GM19467 (cell line): Measurements from ENCODE around the gene CST4.
"Not testable (repeated sequence)": the region's sequence is repeated elsewhere in the genome, so short reads cannot be mapped to it uniquely, and the experiment has no call there.

Source experiments
- ATAC-seq: cut with Tn5 transposase; IDR thresholded peaks from one replicate; pipeline ENCODE4 v1.9.1; 2021; ENCODE audit warnings: mild to moderate bottlenecking, moderate library complexity; ENCODE audit not compliant: unreplicated experiment

The CST4 gene, protein sequence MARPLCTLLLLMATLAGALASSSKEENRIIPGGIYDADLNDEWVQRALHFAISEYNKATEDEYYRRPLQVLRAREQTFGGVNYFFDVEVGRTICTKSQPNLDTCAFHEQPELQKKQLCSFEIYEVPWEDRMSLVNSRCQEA

DNA sequence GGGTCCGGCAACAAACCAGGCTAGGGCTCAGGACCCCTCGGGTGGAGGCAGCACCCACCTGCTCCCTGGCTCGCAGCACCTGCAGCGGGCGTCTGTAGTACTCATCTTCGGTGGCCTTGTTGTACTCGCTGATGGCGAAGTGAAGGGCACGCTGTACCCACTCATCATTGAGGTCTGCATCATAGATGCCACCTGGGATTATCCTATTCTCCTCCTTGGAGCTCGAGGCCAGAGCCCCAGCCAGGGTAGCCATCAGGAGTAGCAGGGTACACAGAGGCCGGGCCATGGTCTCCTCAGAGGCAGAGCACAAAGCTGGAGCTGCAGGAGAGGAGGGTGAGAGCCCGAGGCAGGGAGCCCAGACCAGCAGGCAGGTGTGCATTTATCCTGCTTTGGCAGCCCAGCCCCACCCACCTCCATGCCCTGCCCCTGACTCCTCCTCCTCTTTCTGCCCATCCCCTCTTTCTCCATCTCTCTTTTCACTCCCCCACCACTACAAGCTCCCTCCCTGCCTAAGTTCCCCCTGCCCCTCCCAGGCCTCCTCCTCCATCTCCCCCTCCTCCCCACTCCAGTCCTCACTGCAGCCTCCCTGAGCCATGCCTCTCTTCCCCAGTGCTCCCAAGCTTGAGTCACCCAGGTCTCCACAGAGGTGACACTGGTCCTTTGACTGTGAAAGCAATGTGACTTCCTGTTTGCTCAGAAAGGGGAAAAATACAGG lies at the start of gene CST4:
Gene CST4 (minus strand): TSS at position 355 of the 715 bp plus-strand sequence. CDS start 69 bp downstream, at position 286.
- not testable (repeated sequence) for ATAC-seq

DNA sequence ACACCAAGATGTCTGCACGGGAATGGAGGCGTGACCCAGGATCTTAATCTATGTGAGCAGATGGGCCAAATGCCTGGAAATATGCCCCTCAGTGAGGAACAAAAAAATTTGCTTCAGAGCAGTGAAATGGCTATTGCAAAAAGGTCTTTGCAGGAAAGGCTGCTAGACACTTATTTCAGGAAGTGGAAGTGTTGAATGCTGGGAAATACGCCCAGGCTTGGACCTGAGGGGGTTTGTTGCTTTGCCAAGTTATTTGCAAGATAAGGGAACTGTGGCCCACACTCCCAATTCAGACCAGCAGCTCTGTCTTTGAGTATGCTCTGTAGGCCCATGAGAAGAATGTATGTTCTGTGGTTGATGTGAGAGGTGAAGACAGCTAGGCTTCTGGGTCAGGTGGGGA lies 46.6 kb upstream of the CST4 start:
- not testable (repeated sequence) for ATAC-seq

DNA sequence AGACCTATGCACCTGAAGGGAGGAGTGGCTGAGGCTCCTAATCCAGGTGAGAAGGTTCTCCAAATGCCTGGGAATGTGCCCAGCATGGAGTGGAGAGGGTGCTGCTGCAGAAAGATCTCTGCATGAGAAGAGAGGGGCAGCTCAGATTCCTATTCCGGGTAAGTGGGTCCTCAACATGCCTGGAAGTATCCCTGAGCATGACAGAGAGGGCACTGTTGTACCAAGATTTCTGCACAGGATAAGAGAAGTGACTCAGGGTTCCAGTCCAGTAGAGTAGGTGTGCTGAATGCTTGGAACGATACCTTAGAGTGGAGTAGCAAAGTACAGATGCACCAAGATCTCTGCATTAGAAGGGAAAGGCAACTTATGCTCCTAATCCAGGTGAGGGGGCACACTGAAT lies 46.1 kb upstream of the CST4 start:
- ATAC-seq, result not testable (repeated sequence)

DNA sequence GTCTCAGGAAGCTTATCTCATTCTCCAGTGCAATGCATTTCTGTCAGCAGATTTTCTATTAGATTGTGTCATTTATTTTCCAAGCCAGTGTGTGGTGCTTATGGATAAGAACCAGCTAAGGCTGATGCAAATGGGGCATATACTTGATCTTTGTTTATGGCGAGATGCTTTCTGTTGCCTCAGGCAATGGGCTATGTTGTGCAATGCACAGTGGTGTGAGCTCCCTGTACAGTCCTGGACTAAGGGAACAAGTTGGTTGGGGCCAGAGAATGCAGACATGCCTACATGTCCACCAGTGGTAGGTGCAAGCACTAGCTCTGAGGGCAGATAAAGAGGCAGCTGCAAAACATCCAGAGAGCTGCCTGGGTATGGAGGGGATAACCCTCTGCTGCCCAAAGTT lies 45.6 kb upstream of the CST4 start:
- not testable (repeated sequence) for ATAC-seq

DNA sequence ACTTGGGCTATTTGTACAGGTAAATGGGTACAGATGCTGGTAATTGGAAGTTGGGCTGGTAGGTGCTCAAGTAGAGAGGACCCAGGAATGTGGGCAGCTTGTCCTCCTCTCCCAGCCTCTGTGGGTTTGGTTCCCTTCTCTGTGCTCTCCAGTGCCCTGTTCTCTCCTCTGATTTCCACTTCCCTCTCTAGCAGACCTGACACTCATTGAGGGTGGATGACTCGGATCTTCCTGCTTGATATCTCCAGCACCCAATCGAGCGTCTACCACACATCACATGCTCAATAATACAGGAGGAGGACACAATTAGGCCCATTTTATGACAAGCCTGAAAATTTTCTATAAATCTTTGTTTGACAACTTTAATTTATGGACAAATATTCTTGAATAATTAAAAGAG lies 38.2 kb upstream of the CST4 start:
- no peak for ATAC-seq

DNA sequence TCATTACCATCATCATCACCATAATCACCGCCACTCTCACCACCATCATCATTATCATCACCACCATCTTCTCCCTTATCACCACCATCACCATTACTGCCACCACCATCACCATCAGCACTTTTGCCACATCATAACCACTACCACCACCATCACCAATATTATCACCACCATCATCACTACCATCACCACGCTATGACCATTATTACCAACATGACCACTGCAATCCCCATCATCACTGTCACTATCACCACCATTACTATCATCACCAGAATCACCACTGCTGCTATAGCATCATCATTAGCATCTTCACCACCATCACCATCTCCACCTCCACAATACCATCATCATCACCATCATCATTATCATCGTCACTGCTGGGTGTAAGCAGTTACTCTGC lies 36.3 kb upstream of the CST4 start:
- no peak for ATAC-seq

DNA sequence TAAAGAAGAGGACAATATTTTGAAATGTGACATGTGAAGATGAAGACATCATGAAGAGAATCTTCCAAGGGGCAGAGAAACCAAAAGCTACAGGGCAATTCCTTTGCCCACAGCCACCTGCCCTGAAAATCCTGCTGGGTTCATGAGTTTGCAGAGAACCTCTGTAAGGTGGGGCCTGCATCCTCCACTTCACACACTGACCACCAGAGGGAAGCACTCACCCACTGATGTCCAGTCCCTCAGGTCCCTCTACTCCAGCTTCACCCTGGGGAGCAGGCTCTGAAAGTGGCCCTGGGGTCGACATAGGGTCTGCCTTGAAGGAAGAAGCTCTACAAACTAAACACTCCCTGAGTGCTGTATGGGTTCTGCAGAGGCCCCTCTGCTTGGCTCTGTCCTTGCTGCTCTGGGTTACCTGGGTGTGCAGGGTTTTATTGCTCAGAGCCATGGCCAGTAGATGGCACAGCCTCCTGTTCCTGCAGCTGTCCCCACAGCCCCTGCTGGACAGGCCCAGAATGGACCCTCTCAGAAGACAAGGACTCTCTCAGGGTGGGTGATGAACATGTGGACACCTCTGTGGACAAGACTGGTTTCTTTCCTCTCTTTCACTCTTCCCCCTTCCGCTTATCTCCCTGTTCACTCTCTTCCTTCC lies 34.9 kb upstream of the CST4 start:
- ATAC-seq, result not testable (repeated sequence)

DNA sequence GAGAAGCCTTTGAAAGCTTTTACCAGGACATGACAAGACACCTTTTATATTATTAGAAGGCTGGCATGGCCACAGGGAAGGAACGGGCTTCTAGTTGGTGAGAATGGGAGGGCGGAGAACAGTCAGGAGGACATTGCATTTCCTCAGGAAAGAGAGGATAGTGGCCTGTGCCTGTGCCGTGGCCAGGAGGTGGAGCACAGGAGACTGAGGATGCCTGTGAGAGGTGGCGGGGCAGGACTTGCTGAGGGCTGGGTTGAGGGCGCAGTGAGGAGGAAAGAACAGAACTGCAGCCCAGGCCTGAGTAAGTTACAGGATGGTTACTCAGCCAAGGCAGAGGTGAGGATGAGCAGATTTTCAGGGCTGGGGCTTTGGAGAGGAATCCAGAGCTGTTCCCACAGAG lies 34.0 kb upstream of the CST4 start:
- ATAC-seq, result not testable (repeated sequence)

DNA sequence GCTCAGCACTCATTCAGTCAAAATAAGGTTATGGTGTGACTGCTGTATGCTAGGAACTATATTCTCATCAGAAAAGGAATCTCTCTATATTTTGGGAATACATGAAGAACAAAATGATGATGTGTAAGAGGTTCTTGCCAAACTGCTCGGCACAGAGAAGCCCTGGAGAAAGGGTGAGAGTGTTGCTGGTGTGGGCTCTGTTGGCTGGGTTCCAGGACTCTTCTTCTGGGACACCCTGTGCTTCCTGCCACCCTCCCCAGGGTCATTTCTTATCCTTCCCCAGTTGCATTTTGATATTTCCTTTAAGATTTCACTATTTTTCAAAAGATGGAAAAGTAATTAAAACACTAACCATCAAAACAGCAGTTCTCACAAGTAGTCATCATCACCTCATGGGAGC lies 33.1 kb upstream of the CST4 start:
- no peak for ATAC-seq

DNA sequence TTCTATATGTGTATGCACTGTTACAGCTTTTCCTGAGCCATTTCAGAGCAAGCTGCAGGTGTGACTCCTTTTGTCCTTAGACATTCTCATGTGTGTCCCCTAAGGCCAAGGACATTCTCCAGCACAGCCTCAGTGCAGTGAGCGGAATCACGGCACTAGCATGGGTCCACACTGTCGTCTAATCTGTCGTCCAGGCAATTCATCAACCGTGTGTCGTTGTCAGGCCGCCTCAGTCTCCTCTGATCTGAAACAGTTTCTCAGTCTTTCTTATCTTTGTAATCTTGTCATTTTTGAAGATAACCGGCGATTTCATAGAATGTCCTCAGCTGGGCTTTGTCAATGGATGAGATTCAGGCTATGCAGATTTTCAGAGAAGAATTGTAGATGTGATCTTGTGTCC lies 30.5 kb upstream of the CST4 start:
- not testable (repeated sequence) for ATAC-seq

DNA sequence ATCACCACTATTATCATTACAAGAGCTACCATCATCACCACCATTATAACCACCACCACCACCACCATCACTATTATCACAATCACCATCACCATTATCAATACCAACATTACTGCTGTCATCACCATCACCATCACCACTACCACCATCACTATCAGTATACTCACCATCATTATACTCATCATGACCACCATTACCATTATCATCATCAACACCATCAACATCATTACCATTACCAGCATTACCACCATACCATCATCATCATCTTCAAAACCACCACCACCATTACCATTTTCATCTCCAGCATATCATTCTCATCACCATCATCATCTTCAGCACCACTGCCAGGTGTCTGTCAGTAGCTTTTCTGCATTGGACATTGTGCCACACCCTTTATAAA lies 22.9 kb upstream of the CST4 start:
- ATAC-seq, result not testable (repeated sequence)

DNA sequence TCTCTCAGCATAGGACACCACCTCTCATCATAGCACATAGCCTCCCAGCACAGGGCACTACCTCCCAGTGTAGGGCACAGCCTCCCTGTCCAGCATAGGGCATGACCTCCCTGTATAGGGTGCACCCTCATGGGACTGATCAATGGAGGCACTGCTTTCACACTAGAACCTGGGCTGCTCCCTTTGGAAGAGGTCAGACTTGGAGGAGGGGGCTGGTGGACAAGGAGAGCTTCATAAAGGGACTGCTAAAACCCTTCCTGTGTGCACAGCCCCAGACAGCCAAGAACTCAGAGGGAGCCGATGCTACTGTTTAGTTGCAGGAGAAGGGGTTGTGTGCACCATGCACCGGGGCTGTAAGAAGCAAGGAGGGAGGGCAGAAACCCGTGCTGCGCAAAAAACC lies 21.9 kb upstream of the CST4 start:
- no peak for ATAC-seq

DNA sequence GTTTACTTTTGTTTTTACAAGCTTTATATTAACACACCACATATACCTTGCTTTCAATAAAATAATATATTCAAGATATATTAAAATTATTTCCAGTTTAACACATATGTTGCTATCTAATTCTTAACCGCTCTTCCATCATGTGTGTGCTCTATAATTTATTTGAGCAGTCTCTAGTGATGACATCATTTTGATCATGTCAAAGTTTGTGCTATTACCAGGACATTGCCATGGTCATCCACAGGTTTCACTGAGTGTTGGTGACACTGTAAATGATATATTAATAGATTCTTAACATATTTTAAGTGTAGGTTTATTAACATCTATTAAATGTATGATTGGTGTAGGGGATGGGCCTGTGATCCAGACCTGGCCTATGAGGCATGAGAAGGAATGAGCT lies 17.1 kb upstream of the CST4 start:
- no peak for ATAC-seq

DNA sequence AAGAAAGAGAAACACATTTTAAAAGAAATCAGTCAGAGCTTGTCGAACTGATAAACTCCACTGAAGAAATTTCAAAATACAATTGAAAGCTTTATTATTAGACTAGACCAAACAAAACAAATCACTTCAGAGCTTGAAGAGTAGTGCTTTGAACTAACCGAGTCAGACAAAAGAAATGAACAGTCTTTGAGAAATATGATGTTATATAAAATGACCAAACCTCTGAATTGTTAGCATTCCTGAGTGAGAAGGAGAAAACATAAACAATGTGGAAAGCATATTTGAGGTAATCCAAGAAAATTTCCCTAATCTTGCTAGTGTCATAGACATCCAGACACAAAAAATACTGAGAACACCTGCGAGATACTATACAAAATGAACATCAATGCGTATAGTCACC lies 13.2 kb upstream of the CST4 start:
- ATAC-seq, result no peak

DNA sequence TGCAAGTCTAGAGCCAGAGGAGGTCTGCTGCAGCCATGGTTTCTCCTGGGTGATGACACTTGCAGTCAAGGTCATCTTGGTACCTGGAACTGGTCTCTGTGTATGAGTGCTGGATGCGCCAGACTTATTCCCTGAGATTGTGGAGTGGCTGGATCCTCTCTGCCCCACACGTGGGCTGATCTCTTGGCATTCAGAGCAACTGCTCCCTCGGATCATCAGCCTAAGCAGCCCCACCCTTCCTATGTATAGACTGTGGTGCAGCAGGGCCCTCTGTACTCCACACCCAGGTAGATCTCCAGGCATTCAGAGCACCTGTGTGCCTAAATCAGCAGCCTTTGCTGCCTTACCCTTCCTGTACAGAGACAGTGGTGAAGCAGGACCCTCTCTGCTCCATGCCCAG lies 12.1 kb upstream of the CST4 start:
- no peak for ATAC-seq

DNA sequence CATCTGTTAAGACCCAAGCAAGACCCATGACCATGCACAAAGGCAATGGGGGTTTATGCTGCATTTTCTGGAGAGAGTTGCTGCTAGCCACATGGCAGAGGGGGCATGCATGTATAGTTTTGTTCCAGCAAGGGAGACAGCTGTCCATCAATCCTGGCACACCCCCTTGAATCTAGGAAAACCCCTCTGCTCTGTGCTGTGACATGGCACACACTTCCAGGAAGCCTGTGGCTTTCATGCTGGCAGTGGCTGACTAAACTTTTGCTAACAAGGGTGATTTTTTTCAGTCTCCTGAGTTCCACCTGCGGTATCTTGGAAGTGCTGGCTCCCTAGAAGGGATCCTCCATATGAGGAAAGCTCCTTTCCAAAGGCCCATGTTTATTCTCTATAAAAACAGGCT lies 9.1 kb upstream of the CST4 start:
- ATAC-seq, result no peak

DNA sequence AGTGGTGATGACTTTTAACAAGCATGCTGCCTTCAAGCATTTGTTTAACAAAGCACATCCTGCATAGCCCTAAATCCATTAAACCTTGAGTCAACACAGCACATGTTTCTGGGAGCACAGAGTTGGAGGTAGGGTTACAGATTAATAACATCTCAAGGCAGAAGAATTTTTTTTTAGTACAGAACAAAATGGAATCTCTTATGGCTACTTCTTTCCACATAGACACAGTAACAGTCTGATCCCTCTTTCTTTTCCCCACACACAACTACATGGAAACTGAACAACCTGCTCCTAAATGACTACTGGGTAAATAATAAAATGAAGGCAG lies 6.2 kb upstream of the CST4 start:
- ATAC-seq, result not testable (repeated sequence)

DNA sequence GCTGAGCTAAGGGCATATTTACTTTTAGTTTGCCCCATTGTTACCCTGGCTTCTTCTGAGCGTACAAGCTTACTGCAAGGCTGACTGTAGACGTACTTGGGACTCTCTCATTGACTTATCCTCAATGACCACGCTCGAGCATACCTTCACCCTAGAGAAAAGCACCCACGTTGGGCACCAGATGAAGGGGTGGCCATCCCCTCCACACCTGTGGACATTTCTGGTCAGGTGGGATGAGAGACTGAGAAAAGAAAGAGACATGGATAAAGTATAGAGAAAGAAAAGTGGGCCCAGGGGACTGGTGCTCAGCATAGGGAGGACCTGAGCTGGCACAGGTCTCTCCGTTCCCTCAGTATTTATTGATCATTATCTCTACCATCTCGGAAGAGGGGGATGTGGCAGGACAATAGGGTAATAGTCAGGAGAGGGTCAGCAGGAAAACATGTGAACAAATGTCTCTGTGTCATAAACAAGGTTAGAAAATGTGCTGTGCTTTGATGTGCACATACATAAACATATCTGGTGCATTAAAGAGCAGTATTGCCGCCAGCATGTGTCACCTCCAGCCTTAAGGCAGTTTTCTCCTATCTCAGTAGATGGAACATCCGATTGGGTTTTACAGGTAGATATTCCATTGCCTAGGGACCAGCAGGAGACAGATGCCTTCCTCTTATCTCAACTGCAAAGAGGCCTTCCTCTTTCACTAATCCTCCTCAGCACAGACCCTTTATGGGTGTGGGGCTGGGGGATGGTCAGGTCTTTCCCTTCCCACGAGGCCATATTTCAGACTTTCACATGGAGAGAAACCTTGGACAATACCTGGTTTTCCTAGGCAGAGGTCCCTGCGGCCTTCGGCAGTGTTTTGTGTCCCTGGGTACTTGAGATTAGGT lies 5.6 kb upstream of the CST4 start:
- ATAC-seq, result not testable (repeated sequence)

DNA sequence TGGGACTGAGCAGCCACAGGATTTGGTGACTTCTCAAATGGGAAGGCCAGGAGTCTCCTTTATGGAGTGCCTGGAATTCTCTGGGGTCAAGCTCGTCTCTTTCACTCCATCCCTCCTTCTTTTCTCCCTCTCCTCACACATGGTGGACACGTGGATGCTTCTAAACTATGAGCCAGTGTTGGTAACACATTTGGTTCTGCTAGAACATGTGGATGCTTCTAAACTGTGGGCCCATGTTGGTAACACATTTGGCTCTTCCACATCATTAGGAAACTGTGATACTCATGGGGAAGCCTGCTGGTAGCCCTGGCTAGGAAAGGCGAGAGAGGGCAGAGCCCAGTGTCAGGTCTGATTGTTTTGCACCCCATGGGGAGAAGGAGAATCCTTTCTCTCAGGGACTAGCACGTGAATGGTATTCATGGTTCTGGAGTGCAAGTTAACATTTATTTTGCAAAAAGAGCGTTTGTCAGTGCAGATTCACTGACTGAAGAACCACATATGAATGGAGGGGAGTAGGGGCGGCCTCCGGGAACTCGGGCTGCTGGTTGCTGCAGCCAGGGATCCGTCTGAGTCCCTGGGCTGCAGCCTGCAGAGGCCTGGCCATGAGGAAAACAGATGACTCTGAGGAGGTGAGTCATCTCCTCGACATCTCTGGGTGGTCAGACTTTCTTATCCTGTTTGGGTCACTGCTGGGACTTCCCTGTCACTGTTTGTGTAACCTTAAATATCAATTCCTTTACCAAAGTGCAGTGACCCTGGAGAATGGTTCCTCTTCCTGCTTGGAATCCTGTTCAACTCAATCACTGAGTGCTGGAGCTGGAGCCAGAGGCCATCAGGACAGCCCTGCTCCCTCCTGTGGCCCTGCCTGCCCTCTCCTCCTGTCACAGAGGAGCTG lies 4.1 kb upstream of the CST4 start:
- not testable (repeated sequence) for ATAC-seq

DNA sequence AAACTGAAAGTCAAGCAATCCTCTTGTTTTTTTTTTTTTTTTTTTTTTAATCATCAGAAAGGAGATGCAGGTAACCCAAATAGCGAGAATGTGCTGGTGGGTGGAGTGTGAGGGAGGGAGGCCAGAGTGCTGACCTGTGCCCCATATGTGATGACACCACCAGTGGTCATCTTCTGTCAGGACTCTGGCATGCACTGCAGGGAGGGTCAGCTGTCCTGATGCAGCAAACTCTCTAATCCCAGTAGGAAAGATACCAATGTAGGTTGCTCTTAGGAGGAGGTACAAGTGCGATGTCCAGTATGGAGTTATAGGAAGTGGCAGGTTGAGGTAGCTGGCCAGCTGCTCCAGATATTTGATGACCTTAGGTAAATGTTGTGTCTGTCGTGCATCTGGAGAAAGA lies 2.8 kb upstream of the CST4 start:
- no peak for ATAC-seq
